HG02763 (cell line): ENCODE data around the gene NFAM1.

ENCODE experiments used
- ATAC-seq: cut with Tn5 transposase; IDR thresholded peaks from one replicate; pipeline ENCODE4 v1.9.1; 2021; ENCODE audit warnings: mild to moderate bottlenecking, moderate library complexity; ENCODE audit not compliant: unreplicated experiment

Gene NFAM1

GRCh38 chr22:42416671-42417230, 15.5 kb downstream of the NFAM1 start:
- ATAC-seq = no peak

- no peak for ATAC-seq
These were observed 17.5 kb downstream of the NFAM1 start for GRCh38 chr22:42414565-42415303.

- ATAC-seq = no peak
These were observed 18.2 kb downstream of the NFAM1 start for GRCh38 chr22:42414021-42414420.

- ATAC-seq = no peak
These were observed 19.4 kb downstream of the NFAM1 start for GRCh38 chr22:42412744-42413333.

- no peak for ATAC-seq
These were observed 21.5 kb downstream of the NFAM1 start for GRCh38 chr22:42410708-42411107.

- ATAC-seq = no peak
These were observed 23.2 kb downstream of the NFAM1 start for GRCh38 chr22:42408810-42409529.

- ATAC-seq = no peak
These were observed 23.9 kb downstream of the NFAM1 start for GRCh38 chr22:42408276-42408675.

GRCh38 chr22:42404266-42404665, 27.9 kb downstream of the NFAM1 start:
- ATAC-seq = no peak

GRCh38 chr22:42401535-42402334, 30.5 kb downstream of the NFAM1 start:
- no peak for ATAC-seq

GRCh38 chr22:42400811-42401534, 31.2 kb downstream of the NFAM1 start:
- ATAC-seq = no peak

GRCh38 chr22:42399315-42400271, 32.6 kb downstream of the NFAM1 start:
- ATAC-seq = no peak

GRCh38 chr22:42397332-42398249, 34.6 kb downstream of the NFAM1 start:
- no peak for ATAC-seq

GRCh38 chr22:42396621-42397331, 35.4 kb downstream of the NFAM1 start:
- no peak for ATAC-seq

GRCh38 chr22:42389143-42389542, 43.1 kb downstream of the NFAM1 start:
- no peak for ATAC-seq

GRCh38 chr22:42388130-42388797, 43.9 kb downstream of the NFAM1 start:
- ATAC-seq = no peak

GRCh38 chr22:42387631-42388030, 44.6 kb downstream of the NFAM1 start:
- no peak for ATAC-seq

- ATAC-seq = no peak
These were observed 46.5 kb downstream of the NFAM1 start for GRCh38 chr22:42385696-42386095.
